Islet precursor cell (in vitro differentiated cells): ENCODE results near the gene CCDC73.
"Not testable (repeated sequence)": the region's sequence is repeated elsewhere in the genome, so short reads cannot be mapped to it uniquely, and the experiment has no call there.

ENCODE experiments used
- DNase-seq: peaks from one replicate; pipeline ENCODE4 v3.0.0-alpha.2; 2018

The CCDC73 gene

GRCh38 chr11:32794439-32794838 lies at the start of gene CCDC73:
TSS of gene CCDC73 (minus strand) at chr11:32794662. CDS start at chr11:32760243, 34,419 bp downstream.
- DNase-seq: no peak

GRCh38 chr11:32843544-32843943 lies 49.1 kb upstream of the CCDC73 start:
- no peak for DNase-seq

- no peak for DNase-seq
Measured at GRCh38 chr11:32840587-32840986, 46.1 kb upstream of the CCDC73 start.

GRCh38 chr11:32839308-32839707 lies 44.8 kb upstream of the CCDC73 start:
- no peak for DNase-seq

GRCh38 chr11:32838505-32839274 lies 44.2 kb upstream of the CCDC73 start:
- DNase-seq: no peak

GRCh38 chr11:32836946-32837345 lies 42.5 kb upstream of the CCDC73 start:
- no peak for DNase-seq

GRCh38 chr11:32833921-32834320 lies 39.5 kb upstream of the CCDC73 start:
- no peak for DNase-seq

- no peak for DNase-seq
Measured at GRCh38 chr11:32831221-32831620, 36.8 kb upstream of the CCDC73 start.

GRCh38 chr11:32830796-32831195 lies 36.3 kb upstream of the CCDC73 start:
- no peak for DNase-seq

GRCh38 chr11:32830413-32830738 lies 35.9 kb upstream of the CCDC73 start:
- DNase-seq: peak; percentile 67

- peak; percentile 90 for DNase-seq
Measured at GRCh38 chr11:32829680-32830412, 35.4 kb upstream of the CCDC73 start, which contains the start of gene PRRG4. TSS of gene PRRG4 (plus strand) at chr11:32829927. CDS start at chr11:32830530, 603 bp downstream.

GRCh38 chr11:32829157-32829679 lies 34.8 kb upstream of the CCDC73 start:
- DNase-seq: no peak

GRCh38 chr11:32827276-32827675 lies 32.8 kb upstream of the CCDC73 start:
- DNase-seq: no peak

GRCh38 chr11:32826113-32826512 lies 31.7 kb upstream of the CCDC73 start:
- DNase-seq: no peak

- not testable (repeated sequence) for DNase-seq
Measured at GRCh38 chr11:32823617-32824016, 29.2 kb upstream of the CCDC73 start.

GRCh38 chr11:32821917-32822560 lies 27.6 kb upstream of the CCDC73 start:
- no peak for DNase-seq

GRCh38 chr11:32821517-32821916 lies 27.1 kb upstream of the CCDC73 start:
- DNase-seq: no peak

- no peak for DNase-seq
Measured at GRCh38 chr11:32820497-32820896, 26.0 kb upstream of the CCDC73 start.

GRCh38 chr11:32819187-32819586 lies 24.7 kb upstream of the CCDC73 start:
- no peak for DNase-seq

- DNase-seq: no peak
Measured at GRCh38 chr11:32817852-32818183, 23.4 kb upstream of the CCDC73 start.

- no peak for DNase-seq
Measured at GRCh38 chr11:32817181-32817851, 22.9 kb upstream of the CCDC73 start.

- DNase-seq: peak; percentile 90
Measured at GRCh38 chr11:32809313-32809712, 14.9 kb upstream of the CCDC73 start.

- DNase-seq: no peak
Measured at GRCh38 chr11:32796425-32796824, 2.0 kb upstream of the CCDC73 start.
